Measurements from ENCODE around the gene NOS1AP. TPM values are rescaled to one million over a fixed set of nuclear protein-coding genes. Genes with fewer than 3 reads are reported as not detected.

NOS1AP gene
- total RNA-seq, 1 experiment from 2014 or later = 2.6 TPM

DNA sequence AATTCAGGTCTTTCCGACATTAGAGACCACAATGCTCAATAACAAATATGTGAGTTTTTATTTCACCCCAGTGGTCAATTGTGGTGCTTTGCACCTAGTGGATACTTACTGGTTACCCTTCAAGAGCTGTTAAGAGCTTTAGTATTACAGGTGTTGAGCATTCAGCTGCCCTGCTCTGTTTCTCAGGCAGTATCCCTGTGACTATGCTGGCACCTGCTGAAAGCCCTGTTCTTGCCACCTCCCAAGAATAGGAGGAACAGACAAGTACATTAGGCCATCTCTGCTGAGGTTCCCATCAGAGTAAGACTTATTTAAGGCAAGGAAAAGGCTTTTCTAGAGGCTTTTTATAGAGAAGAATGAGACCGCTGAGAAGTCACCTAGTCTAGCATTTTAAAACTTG, 60.8 kb downstream of the NOS1AP start:
- Histone ChIP-seq H2AFZ (ENCODE audit: low read length) (no peak overlapping the region), H4K20me1 (ENCODE audit: low read length) (no peaks in the 10 kb centered on the region), H3K79me2 (ENCODE audit: low read length) (no peaks in the 10 kb centered on the region), H3K4me3 (ENCODE audit: low read length) (no peak overlapping the region), H3K27me3 (ENCODE audit: low read length) (no peaks in the 10 kb centered on the region), H3K9me3 (ENCODE audit: low read length) (no peaks in the 10 kb centered on the region), H3K9me2 (replicated peaks; ENCODE audit: low read length) (no peaks in the 10 kb centered on the region), H3K4me2 (ENCODE audit: low read length) (no peak overlapping the region), H3K36me3 (ENCODE audit: low read depth, low read length) (no peaks in the 10 kb centered on the region), H3K9ac (ENCODE audit: low read length) (no peak overlapping the region), H3K4me1 (ENCODE audit: insufficient read depth, low read length) (peaks cover 14% of the 10 kb centered on the region), H3K27ac (ENCODE audit: low read length) (no peak overlapping the region), H3F3A (ENCODE audit: low read length, unreplicated experiment) (no peaks in the 10 kb centered on the region)
- no TSS peak for BruUV-seq (replicated peaks)
- intact Hi-C loops (cut with micrococcal nuclease) = no loop called here
- ChIA-PET CTCF (no interaction called here), POLR2A (ENCODE audit: unreplicated experiment) (no interaction called here)
- no peak for DNase-seq
- TF ChIP-seq EZH2phosphoT487 (IDR thresholded peaks at IDR 0.05; ENCODE audit: borderline replicate concordance, low read length) (no peak), EZH2 (IDR thresholded peaks at IDR 0.05; ENCODE audit: low read length, unreplicated experiment) (no peak)
- TF ChIP-seq, protein P1, sequence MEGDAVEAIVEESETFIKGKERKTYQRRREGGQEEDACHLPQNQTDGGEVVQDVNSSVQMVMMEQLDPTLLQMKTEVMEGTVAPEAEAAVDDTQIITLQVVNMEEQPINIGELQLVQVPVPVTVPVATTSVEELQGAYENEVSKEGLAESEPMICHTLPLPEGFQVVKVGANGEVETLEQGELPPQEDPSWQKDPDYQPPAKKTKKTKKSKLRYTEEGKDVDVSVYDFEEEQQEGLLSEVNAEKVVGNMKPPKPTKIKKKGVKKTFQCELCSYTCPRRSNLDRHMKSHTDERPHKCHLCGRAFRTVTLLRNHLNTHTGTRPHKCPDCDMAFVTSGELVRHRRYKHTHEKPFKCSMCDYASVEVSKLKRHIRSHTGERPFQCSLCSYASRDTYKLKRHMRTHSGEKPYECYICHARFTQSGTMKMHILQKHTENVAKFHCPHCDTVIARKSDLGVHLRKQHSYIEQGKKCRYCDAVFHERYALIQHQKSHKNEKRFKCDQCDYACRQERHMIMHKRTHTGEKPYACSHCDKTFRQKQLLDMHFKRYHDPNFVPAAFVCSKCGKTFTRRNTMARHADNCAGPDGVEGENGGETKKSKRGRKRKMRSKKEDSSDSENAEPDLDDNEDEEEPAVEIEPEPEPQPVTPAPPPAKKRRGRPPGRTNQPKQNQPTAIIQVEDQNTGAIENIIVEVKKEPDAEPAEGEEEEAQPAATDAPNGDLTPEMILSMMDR (conservative IDR thresholded peaks at IDR 0.05; ENCODE audit: low read depth, low read length) = no peak
- ATAC-seq = no peak

DNA sequence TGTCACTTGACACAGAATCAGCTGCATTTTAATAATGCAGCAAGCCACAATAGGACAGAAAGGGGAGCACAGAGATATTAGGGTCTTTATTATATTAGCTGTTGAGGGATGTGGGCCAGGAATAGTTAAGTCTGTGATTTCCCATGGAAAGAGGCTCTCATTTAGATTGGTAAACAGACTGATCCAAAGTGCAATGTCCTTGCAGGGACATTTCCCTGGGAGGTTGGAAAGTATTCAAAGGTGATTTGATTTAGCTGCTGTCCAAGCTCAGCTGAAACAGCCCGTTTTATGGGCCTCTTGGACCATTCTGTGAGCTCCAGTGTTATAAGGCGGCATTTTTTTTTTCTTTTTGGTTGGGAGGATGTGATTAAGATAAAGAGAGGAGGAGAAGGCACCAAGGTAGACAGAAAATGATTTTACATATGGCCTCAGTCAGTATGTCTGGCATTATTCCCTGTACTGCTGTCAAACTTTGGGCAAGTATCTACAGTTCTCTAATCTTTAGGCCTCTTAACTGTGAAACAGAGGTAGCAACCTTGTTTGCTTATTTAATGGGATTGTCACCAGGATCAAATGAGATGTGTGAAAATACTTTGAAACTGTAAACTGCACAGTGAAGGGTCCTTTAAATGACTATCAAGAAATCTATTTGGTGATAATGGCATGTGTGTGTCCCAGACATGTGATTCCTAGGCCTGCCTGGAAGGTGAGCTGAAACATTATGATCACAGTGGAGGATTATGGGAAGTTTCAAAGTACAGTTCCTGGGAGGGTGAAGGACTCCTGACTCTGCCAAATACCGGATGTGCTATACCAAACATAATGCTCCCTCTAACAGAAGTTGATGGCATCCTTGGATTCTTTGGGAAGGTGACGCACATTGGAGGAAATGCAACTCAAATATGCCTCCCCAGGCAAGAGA, 62.2 kb downstream of the NOS1AP start:
- H3K4me2 ChIP-seq (ENCODE audit: low read length) = no peak overlapping the region
- no peaks in the 10 kb centered on the region for H3K79me2 ChIP-seq (ENCODE audit: low read length)
- H3K4me1 ChIP-seq (ENCODE audit: insufficient read depth, low read length) = peaks cover 23% of the 10 kb centered on the region
- H3K9me3 ChIP-seq (ENCODE audit: low read length) = no peaks in the 10 kb centered on the region
- TF ChIP-seq, protein P1 (conservative IDR thresholded peaks at IDR 0.05; ENCODE audit: low read depth, low read length) = no peak
- no peak for TF ChIP-seq EZH2 (IDR thresholded peaks at IDR 0.05; ENCODE audit: low read length, unreplicated experiment)
- no peak for TF ChIP-seq EZH2phosphoT487 (IDR thresholded peaks at IDR 0.05; ENCODE audit: borderline replicate concordance, low read length)
- no peaks in the 10 kb centered on the region for H3F3A ChIP-seq (ENCODE audit: low read length, unreplicated experiment)
- no peaks in the 10 kb centered on the region for H3K36me3 ChIP-seq (ENCODE audit: low read depth, low read length)
- intact Hi-C loops (cut with micrococcal nuclease) = no loop called here
- H4K20me1 ChIP-seq (ENCODE audit: low read length) = no peaks in the 10 kb centered on the region
- POLR2A ChIA-PET (ENCODE audit: unreplicated experiment) = no interaction called here
- no peaks in the 10 kb centered on the region for H3K9me2 ChIP-seq (replicated peaks; ENCODE audit: low read length)
- H3K9ac ChIP-seq (ENCODE audit: low read length) = no peak overlapping the region
- no TSS peak for BruUV-seq (replicated peaks)
- H3K4me3 ChIP-seq (ENCODE audit: low read length) = no peak overlapping the region
- CTCF ChIA-PET = no interaction called here
- no peaks in the 10 kb centered on the region for H3K27me3 ChIP-seq (ENCODE audit: low read length)
- no peak overlapping the region for H3K27ac ChIP-seq (ENCODE audit: low read length)
- no peak overlapping the region for H2AFZ ChIP-seq (ENCODE audit: low read length)
- no peak for ATAC-seq
- no peak for DNase-seq

- no peak overlapping the region for H3K9ac ChIP-seq (ENCODE audit: low read length)
- H2AFZ ChIP-seq (ENCODE audit: low read length) = no peak overlapping the region
- 0 out of 2 replicates have a peak, but pooled peaks cover 7% of the 10 kb centered on the region for H3K79me2 ChIP-seq (ENCODE audit: low read length)
- H3K4me1 ChIP-seq (ENCODE audit: insufficient read depth, low read length) = peaks cover 38% of the 10 kb centered on the region
- H3K36me3 ChIP-seq (ENCODE audit: low read depth, low read length) = no peaks in the 10 kb centered on the region
- no peaks in the 10 kb centered on the region for H4K20me1 ChIP-seq (ENCODE audit: low read length)
- no peak overlapping the region for H3K27ac ChIP-seq (ENCODE audit: low read length)
- no peak overlapping the region for H3K4me3 ChIP-seq (ENCODE audit: low read length)
- H3K9me3 ChIP-seq (ENCODE audit: low read length) = no peaks in the 10 kb centered on the region
- no peaks in the 10 kb centered on the region for H3F3A ChIP-seq (ENCODE audit: low read length, unreplicated experiment)
- TF ChIP-seq EZH2 (IDR thresholded peaks at IDR 0.05; ENCODE audit: low read length, unreplicated experiment) (no peak), EZH2phosphoT487 (IDR thresholded peaks at IDR 0.05; ENCODE audit: borderline replicate concordance, low read length) (no peak)
- TF ChIP-seq, protein P1 (conservative IDR thresholded peaks at IDR 0.05; ENCODE audit: low read depth, low read length) = no peak
- no peaks in the 10 kb centered on the region for H3K9me2 ChIP-seq (replicated peaks; ENCODE audit: low read length)
- 0 out of 2 replicates have a peak overlapping the region, but pooled peaks have one; percentile 1 for H3K4me2 ChIP-seq (ENCODE audit: low read length)
- peak; percentile 41 for DNase-seq
- intact Hi-C loops (cut with micrococcal nuclease) = no loop called here
- H3K27me3 ChIP-seq (ENCODE audit: low read length) = no peaks in the 10 kb centered on the region
- BruUV-seq (replicated peaks) = no TSS peak
- CTCF ChIA-PET = no interaction called here
- POLR2A ChIA-PET (ENCODE audit: unreplicated experiment) = no interaction called here
- no peak for ATAC-seq
Observed at GRCh38 chr1:162133566-162133965, 64.1 kb downstream of the NOS1AP start.
